ENCODE results near the gene RNF114. TPM values are rescaled to one million over a fixed set of nuclear protein-coding genes. Genes with fewer than 3 reads are reported as not detected.

RNF114 gene
- total and polyA plus RNA-seq, 12 donors, result 26.9 to 201 (median 68.9) TPM

- peaks cover 0 to 39% of the 10 kb centered on the region in 2 donors for H3K36me3 ChIP-seq (replicated peaks in 1 of 2)
- TF ChIP-seq CTCF (IDR thresholded peaks at IDR 0.05), result no peak
- no peak for TF ChIP-seq POLR2A (IDR thresholded peaks at IDR 0.05)
- H3K27ac ChIP-seq, result peak overlapping the region in 2 of 5 donors; percentile 51 to 71
- peak in 2 of 7 donors; percentile 28 to 54 for DNase-seq
- WGBS, 4 donors, result 79 to 83% (median 81%) methylated on average over 30 to 32 of the region's 32 CpGs
- H3K9me3 ChIP-seq (replicated peaks in 1 of 3), result no peaks in the 10 kb centered on the region
- H3K27me3 ChIP-seq, result no peaks in the 10 kb centered on the region
- peaks cover 0 to 33% of the 10 kb centered on the region in 2 donors for H3K4me1 ChIP-seq (replicated peaks in 1 of 2)
- intact Hi-C loops (cut with DNase I), result no loop called here
- H3K4me3 ChIP-seq, result no peak overlapping the region
Measured at GRCh38 chr20:49887251-49888211, 48.7 kb upstream of the RNF114 start.

GRCh38 chr20:49888212-49889000 is 47.8 kb upstream of the RNF114 start:
- peak in 5 of 7 donors; percentile 49 to 84 (median 69) for DNase-seq
- WGBS, 4 donors, result 43 to 56% (median 53%) methylated on average over 13 to 18 of the region's 18 CpGs

DNA sequence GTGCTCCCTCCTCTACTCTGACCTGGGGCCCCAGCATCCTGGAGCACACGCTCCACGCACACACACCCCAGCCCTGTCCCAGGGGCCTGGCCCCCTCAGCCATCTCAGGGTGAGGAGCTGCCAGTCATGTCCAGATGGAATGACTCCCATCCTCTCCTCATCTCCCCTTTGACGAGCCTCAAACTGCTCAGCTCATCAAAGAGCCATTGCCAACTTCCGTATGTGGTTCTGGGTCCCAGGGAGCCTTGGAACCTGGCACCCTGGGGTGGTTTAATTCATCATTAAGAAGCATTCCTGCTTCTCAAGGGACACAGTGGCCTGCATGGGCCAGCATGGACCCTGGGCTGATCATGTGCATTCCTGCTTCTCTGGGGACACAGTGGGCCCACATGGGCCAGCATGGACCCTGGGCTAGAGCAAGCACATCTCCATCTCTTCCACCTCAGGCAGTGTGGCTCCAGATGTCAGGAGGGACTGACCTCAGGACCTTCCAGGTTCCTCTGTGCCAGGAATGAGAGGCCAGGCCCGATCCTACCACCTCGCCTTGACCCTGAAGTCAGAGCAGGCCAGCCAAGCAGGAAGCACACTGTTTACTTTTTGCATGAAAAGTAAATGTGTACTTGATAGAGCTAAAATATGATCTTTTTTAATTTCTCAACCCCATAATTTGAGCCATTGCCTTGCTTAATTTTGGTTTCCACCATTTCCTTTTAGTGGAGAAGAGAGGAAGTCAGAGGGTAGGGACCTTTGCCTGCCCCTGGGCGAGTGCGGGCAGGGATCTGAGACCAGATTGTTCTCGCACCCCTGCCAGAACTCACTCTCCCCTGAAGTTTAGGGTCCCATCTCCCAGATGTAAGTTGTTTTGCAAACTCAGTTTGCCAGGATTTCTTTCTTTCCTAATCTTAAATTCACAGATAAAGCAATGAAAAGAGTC is 46.9 kb upstream of the RNF114 start:
- Histone ChIP-seq H3K36me3 (replicated peaks in 1 of 2) (peaks cover 0 to 30% of the 10 kb centered on the region in 2 donors), H3K27ac (peak overlapping the region in 2 of 5 donors; percentile 1 to 51), H3K4me3 (no peak overlapping the region), H3K4me1 (replicated peaks in 1 of 2) (peaks cover 0 to 49% of the 10 kb centered on the region in 2 donors), H3K9me3 (replicated peaks in 1 of 3) (no peaks in the 10 kb centered on the region), H3K27me3 (no peaks in the 10 kb centered on the region)
- DNase-seq, result peak in 1 of 7 donors; percentile 48
- intact Hi-C loops (cut with DNase I), result no loop called here
- no peak for TF ChIP-seq CTCF (IDR thresholded peaks at IDR 0.05)
- no peak for TF ChIP-seq POLR2A (IDR thresholded peaks at IDR 0.05)
- 53 to 72% (median 64%) methylated on average over 8 to 9 of the region's 9 CpGs for WGBS, 4 donors

More at GRCh38 chr20:49888212-49889000, 47.8 kb upstream of the RNF114 start:
- Histone ChIP-seq H3K36me3 (replicated peaks in 1 of 2) (peaks cover 0 to 35% of the 10 kb centered on the region in 2 donors), H3K4me1 (replicated peaks in 1 of 2) (peaks cover 0 to 42% of the 10 kb centered on the region in 2 donors), H3K9me3 (replicated peaks in 1 of 3) (no peaks in the 10 kb centered on the region), H3K27me3 (no peaks in the 10 kb centered on the region), H3K27ac (peak overlapping the region in 2 of 5 donors; percentile 51 to 71), H3K4me3 (no peak overlapping the region)
- TF ChIP-seq POLR2A (IDR thresholded peaks at IDR 0.05), result no peak
- peak; percentile 61 to 81 (median 72) for TF ChIP-seq CTCF (IDR thresholded peaks at IDR 0.05)
- intact Hi-C loops (cut with DNase I), result no loop called here
